GM23338 (cell line): ENCODE results near the gene USH2A. TPM values are rescaled to one million over a fixed set of nuclear protein-coding genes. Genes with fewer than 3 reads are reported as not detected.

ENCODE experiments used
- ATAC-seq: fragments of 200-7000 bp; cut with Tn5 transposase; 3 replicates; pipeline ENCODE4 v1.9.1; 2020
- DNase-seq: peaks from one replicate; pipeline ENCODE4 v3.0.0-alpha.2; 2015; ENCODE audit warnings: low spot score
- H2AFZ ChIP-seq: fragments of 200-600 bp; sonication (generic); 2 replicates; pipeline ENCODE4 v1.8.0; 2016; ENCODE audit warnings: antibody characterized with exemption, mild to moderate bottlenecking, moderate library complexity
- H3F3A ChIP-seq: fragments of 200-600 bp; sonication (generic); replicated peaks from 2 replicates; pipeline ENCODE4 v1.8.0; 2017; ENCODE audit warnings: antibody characterized with exemption, mixed run types, low read depth
- H3K27ac ChIP-seq: fragments of 200-600 bp; sonication (generic); 2 replicates; pipeline ENCODE4 v1.6.1; 2016; ENCODE audit warnings: low read depth
- H3K27me3 ChIP-seq: fragments of 200-600 bp; sonication (generic); 2 replicates; pipeline ENCODE4 v1.8.0; 2016; ENCODE audit warnings: mild to moderate bottlenecking, mixed run types, moderate library complexity; ENCODE audit not compliant: insufficient read depth
- H3K36me3 ChIP-seq: fragments of 200-600 bp; sonication (generic); 2 replicates; pipeline ENCODE4 v1.8.0; 2016; ENCODE audit warnings: mild to moderate bottlenecking; ENCODE audit not compliant: insufficient read depth
- H3K4me1 ChIP-seq: fragments of 200-600 bp; sonication (generic); 2 replicates; pipeline ENCODE4 v1.8.0; 2016; ENCODE audit warnings: mild to moderate bottlenecking, moderate library complexity; ENCODE audit not compliant: insufficient read depth
- H3K4me2 ChIP-seq: fragments of 200-600 bp; sonication (generic); 2 replicates; pipeline ENCODE4 v1.7.1; 2017; ENCODE audit warnings: mixed run types
- H3K4me3 ChIP-seq: fragments of 200-600 bp; sonication (generic); 2 replicates; pipeline ENCODE4 v1.6.1; 2016; ENCODE audit warnings: mixed run types
- H3K79me2 ChIP-seq: fragments of 200-600 bp; sonication (generic); replicated peaks from 2 replicates; pipeline ENCODE4 v1.8.0; 2017; ENCODE audit warnings: mild to moderate bottlenecking; ENCODE audit not compliant: insufficient read depth
- H3K9me2 ChIP-seq: fragments of 200-600 bp; sonication (generic); 2 replicates; pipeline ENCODE4 v1.8.0; 2017; ENCODE audit not compliant: insufficient read depth
- H4K20me1 ChIP-seq: fragments of 200-600 bp; sonication (generic); replicated peaks from 2 replicates; pipeline ENCODE4 v1.8.0; 2017; ENCODE audit warnings: mild to moderate bottlenecking; ENCODE audit not compliant: insufficient read depth
- H3K27ac Mint-ChIP-seq: 2 replicates; pipeline ENCODE4 v1.8.0; 2020; ENCODE audit warnings: inconsistent platforms, mild to moderate bottlenecking, moderate library complexity, mixed read lengths
- H3K27me3 Mint-ChIP-seq: 3 replicates; pipeline ENCODE4 v1.8.0; 2022; ENCODE audit warnings: low read depth, mild to moderate bottlenecking, moderate library complexity, mixed read lengths, inconsistent platforms; ENCODE audit not compliant: insufficient read depth, poor library complexity
- H3K36me3 Mint-ChIP-seq: 3 replicates; pipeline ENCODE4 v1.8.0; 2021; ENCODE audit warnings: low read depth, mild to moderate bottlenecking, inconsistent platforms, moderate library complexity, mixed read lengths
- H3K4me1 Mint-ChIP-seq: 3 replicates; pipeline ENCODE4 v1.8.0; 2020; ENCODE audit warnings: mild to moderate bottlenecking, inconsistent platforms, mixed read lengths
- H3K4me3 Mint-ChIP-seq: 3 replicates; pipeline ENCODE4 v1.8.0; 2021; ENCODE audit warnings: moderate library complexity, mild to moderate bottlenecking, inconsistent platforms, mixed read lengths
- H3K9me3 Mint-ChIP-seq: 3 replicates; pipeline ENCODE4 v1.8.0; 2020; ENCODE audit warnings: moderate library complexity, mild to moderate bottlenecking, inconsistent platforms, mixed read lengths
- CREB1 ChIP-seq: fragments of 250-450 bp; sonication (Bioruptor Pico); IDR thresholded peaks from 2 replicates; pipeline ENCODE4 v1.5.0; 2020; ENCODE audit warnings: low read depth, mild to moderate bottlenecking, moderate library complexity
- EZH2 ChIP-seq: fragments of 200-600 bp; sonication (generic); IDR thresholded peaks from one replicate; pipeline ENCODE4 v1.8.0; 2017; ENCODE audit warnings: antibody characterized with exemption, mild to moderate bottlenecking, low read depth; ENCODE audit not compliant: unreplicated experiment
- JUNB ChIP-seq: IDR thresholded peaks from one replicate; pipeline ENCODE4 v1.6.1; 2016; ENCODE audit warnings: antibody characterized with exemption; ENCODE audit not compliant: unreplicated experiment
- POLR2AphosphoS5 ChIP-seq: IDR thresholded peaks from 2 replicates; pipeline ENCODE4 v1.6.1; 2016; ENCODE audit warnings: antibody characterized with exemption, low read depth
- REST ChIP-seq: IDR thresholded peaks from one replicate; pipeline ENCODE4 v1.6.1; 2018; ENCODE audit warnings: antibody characterized with exemption; ENCODE audit not compliant: unreplicated experiment
- ZNF114 ChIP-seq: fragments of 250-450 bp; sonication (Bioruptor Pico); IDR thresholded peaks from 2 replicates; pipeline ENCODE4 v1.5.0; 2020; ENCODE audit warnings: mild to moderate bottlenecking, moderate library complexity
- ZNF331 ChIP-seq: fragments of 250-450 bp; sonication (Bioruptor Pico); IDR thresholded peaks from 2 replicates; pipeline ENCODE4 v1.5.0; 2020; ENCODE audit warnings: low read depth, mild to moderate bottlenecking, moderate library complexity
- polyA plus RNA-seq: library from polyadenylated mRNA; unstranded; fragments of >200 nt; fragmentation: Nextera tagmentation; extraction: Ambion mirVana; gene quantifications from 2 replicates; pipeline ENCODE4 v1.2.1, GENCODE V29; 2016
- total RNA-seq: library from RNA; depleted of rRNA; stranded (reverse); fragments of >200 nt; shearing (Covaris generic); gene quantifications from 2 replicates; pipeline ENCODE4 v1.2.3, GENCODE V29; 2014

USH2A gene
- total and polyA plus RNA-seq, 2 experiments from 2014 or later, result 0.03 TPM

GRCh38 chr1:215883004-215883403 lies 540.2 kb downstream of the USH2A start:
- no peaks in the 10 kb centered on the region for H4K20me1 ChIP-seq
- H3F3A ChIP-seq, result no peaks in the 10 kb centered on the region
- no peaks in the 10 kb centered on the region for H3K36me3 ChIP-seq
- ATAC-seq, result no peak
- no peak for DNase-seq
- Mint-ChIP-seq H3K27me3 (no peaks in the 10 kb centered on the region), H3K4me1 (no peaks in the 10 kb centered on the region), H3K36me3 (no peaks in the 10 kb centered on the region), H3K27ac (no peak overlapping the region), H3K9me3 (no peaks in the 10 kb centered on the region), H3K4me3 (no peak overlapping the region)
- H3K27ac ChIP-seq, result no peak overlapping the region
- no peaks in the 10 kb centered on the region for H3K9me2 ChIP-seq
- H2AFZ ChIP-seq, result no peak overlapping the region
- H3K4me1 ChIP-seq, result no peaks in the 10 kb centered on the region
- H3K27me3 ChIP-seq, result no peaks in the 10 kb centered on the region
- no peak overlapping the region for H3K4me3 ChIP-seq
- no peak overlapping the region for H3K4me2 ChIP-seq
- no peaks in the 10 kb centered on the region for H3K79me2 ChIP-seq
- no peak for TF ChIP-seq EZH2

GRCh38 chr1:215878843-215879242 lies 544.4 kb downstream of the USH2A start:
- H3K36me3 ChIP-seq, result no peaks in the 10 kb centered on the region
- no peaks in the 10 kb centered on the region for H3K27me3 ChIP-seq
- Mint-ChIP-seq H3K27me3 (no peaks in the 10 kb centered on the region), H3K4me3 (no peak overlapping the region), H3K36me3 (no peaks in the 10 kb centered on the region), H3K27ac (no peak overlapping the region), H3K4me1 (no peaks in the 10 kb centered on the region), H3K9me3 (no peaks in the 10 kb centered on the region)
- DNase-seq, result no peak
- no peaks in the 10 kb centered on the region for H3K4me1 ChIP-seq
- no peaks in the 10 kb centered on the region for H4K20me1 ChIP-seq
- no peaks in the 10 kb centered on the region for H3K79me2 ChIP-seq
- H3K4me2 ChIP-seq, result no peak overlapping the region
- no peaks in the 10 kb centered on the region for H3F3A ChIP-seq
- H3K4me3 ChIP-seq, result no peak overlapping the region
- H3K27ac ChIP-seq, result no peak overlapping the region
- H2AFZ ChIP-seq, result no peak overlapping the region
- no peaks in the 10 kb centered on the region for H3K9me2 ChIP-seq
- TF ChIP-seq ZNF114 (CRISPR knock-in tag) (no peak), JUNB (no peak)
- no peak for ATAC-seq

DNA sequence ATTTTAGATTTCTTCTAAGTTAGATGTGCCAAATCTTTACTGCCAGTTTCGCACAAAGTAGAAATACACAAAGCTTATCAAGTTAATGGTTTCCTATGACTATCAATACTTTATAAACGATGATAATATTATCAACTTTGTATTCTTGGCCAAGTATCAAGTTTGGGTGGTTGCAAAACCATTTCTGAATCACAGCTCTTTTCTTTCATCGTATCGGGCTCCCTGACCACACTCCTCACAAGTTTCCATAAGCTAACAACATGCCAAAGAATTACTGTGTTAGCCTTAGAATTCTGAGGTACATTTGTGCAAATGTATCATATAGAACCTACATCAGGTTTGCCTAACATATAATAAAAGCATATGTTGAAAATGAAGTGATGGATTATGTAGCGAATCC lies 545.1 kb downstream of the USH2A start:
- no peaks in the 10 kb centered on the region for H3K9me2 ChIP-seq
- no peak overlapping the region for H3K27ac ChIP-seq
- Mint-ChIP-seq H3K36me3 (no peaks in the 10 kb centered on the region), H3K9me3 (no peaks in the 10 kb centered on the region), H3K27ac (no peak overlapping the region), H3K4me1 (no peaks in the 10 kb centered on the region), H3K4me3 (no peak overlapping the region), H3K27me3 (no peaks in the 10 kb centered on the region)
- ATAC-seq, result no peak
- no peaks in the 10 kb centered on the region for H3K36me3 ChIP-seq
- H3K4me2 ChIP-seq, result no peak overlapping the region
- no peaks in the 10 kb centered on the region for H3K79me2 ChIP-seq
- no peaks in the 10 kb centered on the region for H4K20me1 ChIP-seq
- no peaks in the 10 kb centered on the region for H3K4me1 ChIP-seq
- no peak overlapping the region for H2AFZ ChIP-seq
- no peak for DNase-seq
- no peaks in the 10 kb centered on the region for H3K27me3 ChIP-seq
- no peak overlapping the region for H3K4me3 ChIP-seq
- no peaks in the 10 kb centered on the region for H3F3A ChIP-seq
- TF ChIP-seq ZNF331, result no peak
- no peak for TF ChIP-seq CREB1 (CRISPR knock-in tag)
- no peak for TF ChIP-seq ZNF114 (CRISPR knock-in tag)
- TF ChIP-seq REST, result no peak
- TF ChIP-seq POLR2AphosphoS5, result no peak
- no peak for TF ChIP-seq JUNB
- TF ChIP-seq EZH2, result no peak
